Activated naive CD4-positive, alpha-beta T cell treated with anti-CD3 and anti-CD28 coated beads, Interleukin-2, amount 10 ng/mL, durations not matched to agents 7 days and 5 days (primary cell): ENCODE data around the gene GPR25.

ENCODE experiments used
- CTCF ChIA-PET: fragments of 350-600 bp; sonication (Branson Sonifier 250); formaldehyde crosslinking; loops from one replicate; lab custom pipeline; 2021; ENCODE audit warnings: antibody characterized with exemption; lab: Charles Lee
- DNase-seq: peaks from one replicate; pipeline ENCODE4 v3.0.0-alpha.2; 2020
- H3K27ac Mint-ChIP-seq: one replicate; pipeline ENCODE4 v1.8.0; 2021; ENCODE audit warnings: mild to moderate bottlenecking, moderate library complexity, mixed read lengths
- H3K27me3 Mint-ChIP-seq: one replicate; pipeline ENCODE4 v1.8.0; 2021; ENCODE audit warnings: mild to moderate bottlenecking, mixed read lengths
- H3K36me3 Mint-ChIP-seq: one replicate; pipeline ENCODE4 v1.8.0; 2021; ENCODE audit warnings: mixed read lengths
- H3K4me1 Mint-ChIP-seq: one replicate; pipeline ENCODE4 v1.8.0; 2021; ENCODE audit warnings: mixed read lengths
- H3K4me3 Mint-ChIP-seq: one replicate; pipeline ENCODE4 v1.8.0; 2021; ENCODE audit warnings: mild to moderate bottlenecking, moderate library complexity, mixed read lengths
- H3K9me3 Mint-ChIP-seq: one replicate; pipeline ENCODE4 v1.8.0; 2021; ENCODE audit warnings: mixed read lengths

GPR25 gene

DNA sequence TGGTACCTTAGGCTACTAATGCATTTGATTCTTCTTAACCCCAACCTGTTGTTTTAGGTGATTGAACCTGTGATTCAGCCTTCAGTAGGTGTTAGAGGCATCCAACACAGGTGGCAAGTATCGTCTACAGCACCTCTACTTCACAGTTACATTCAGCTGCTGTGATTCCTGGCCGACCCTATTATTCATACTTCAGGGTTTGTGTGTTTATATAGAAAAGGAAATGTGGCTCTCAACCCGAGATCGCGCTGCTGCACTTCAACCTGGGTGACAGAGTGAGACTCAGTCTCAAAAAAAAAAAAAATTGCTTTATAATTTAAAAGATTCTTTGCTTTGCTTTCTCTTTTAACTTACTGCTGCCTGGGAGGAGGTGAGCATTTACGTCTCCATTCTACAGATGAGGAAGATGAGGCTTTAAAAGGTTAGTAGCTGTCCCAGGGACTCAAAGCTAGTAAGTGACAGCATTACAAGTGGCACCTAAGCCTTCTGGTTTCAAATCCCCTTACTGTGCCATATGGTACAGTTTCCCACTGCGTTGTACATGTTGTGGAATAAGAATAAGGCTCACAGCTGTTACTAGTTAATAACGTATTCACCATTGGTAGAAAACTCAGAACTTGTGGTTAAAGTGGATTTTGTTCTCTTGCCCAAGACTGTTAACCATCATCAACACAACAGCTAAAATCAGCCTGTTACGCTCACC is 9.9 kb upstream of the GPR25 start:
- CTCF ChIA-PET, result no interaction called here
- peaks cover 22% of the 10 kb centered on the region for H3K4me1 Mint-ChIP-seq
- no peaks in the 10 kb centered on the region for H3K36me3 Mint-ChIP-seq
- H3K9me3 Mint-ChIP-seq, result no peaks in the 10 kb centered on the region
- DNase-seq, result no peak
- no peak overlapping the region for H3K27ac Mint-ChIP-seq
- peaks cover 24% of the 10 kb centered on the region for H3K27me3 Mint-ChIP-seq
- H3K4me3 Mint-ChIP-seq, result no peak overlapping the region

- CTCF ChIA-PET, result interaction anchor here (0.6 to 0.7 kb wide), 2 partner anchors 23 to 244 kb away, joined by 4 to 5 read pairs; no protein-coding TSS in a partner anchor
- no peak for DNase-seq
- no peak overlapping the region for H3K4me3 Mint-ChIP-seq
Observed at GRCh38 chr1:200866116-200866515, 6.7 kb upstream of the GPR25 start.

GRCh38 chr1:200866521-200866920 is 6.3 kb upstream of the GPR25 start:
- peaks cover 48% of the 10 kb centered on the region for H3K27me3 Mint-ChIP-seq
- no peak overlapping the region for H3K27ac Mint-ChIP-seq
- no peaks in the 10 kb centered on the region for H3K9me3 Mint-ChIP-seq
- CTCF ChIA-PET, result interaction anchor here (0.6 to 0.7 kb wide), 2 partner anchors 23 to 244 kb away, joined by 4 to 5 read pairs; no protein-coding TSS in a partner anchor
- DNase-seq, result peak; percentile 55
- H3K4me3 Mint-ChIP-seq, result no peak overlapping the region
- H3K4me1 Mint-ChIP-seq, result peaks cover 40% of the 10 kb centered on the region
- H3K36me3 Mint-ChIP-seq, result no peaks in the 10 kb centered on the region

More at GRCh38 chr1:200866116-200866515, 6.7 kb upstream of the GPR25 start:
- Mint-ChIP-seq H3K27ac (no peak overlapping the region), H3K27me3 (peaks cover 44% of the 10 kb centered on the region), H3K4me1 (peaks cover 40% of the 10 kb centered on the region), H3K9me3 (no peaks in the 10 kb centered on the region), H3K36me3 (no peaks in the 10 kb centered on the region)

DNA sequence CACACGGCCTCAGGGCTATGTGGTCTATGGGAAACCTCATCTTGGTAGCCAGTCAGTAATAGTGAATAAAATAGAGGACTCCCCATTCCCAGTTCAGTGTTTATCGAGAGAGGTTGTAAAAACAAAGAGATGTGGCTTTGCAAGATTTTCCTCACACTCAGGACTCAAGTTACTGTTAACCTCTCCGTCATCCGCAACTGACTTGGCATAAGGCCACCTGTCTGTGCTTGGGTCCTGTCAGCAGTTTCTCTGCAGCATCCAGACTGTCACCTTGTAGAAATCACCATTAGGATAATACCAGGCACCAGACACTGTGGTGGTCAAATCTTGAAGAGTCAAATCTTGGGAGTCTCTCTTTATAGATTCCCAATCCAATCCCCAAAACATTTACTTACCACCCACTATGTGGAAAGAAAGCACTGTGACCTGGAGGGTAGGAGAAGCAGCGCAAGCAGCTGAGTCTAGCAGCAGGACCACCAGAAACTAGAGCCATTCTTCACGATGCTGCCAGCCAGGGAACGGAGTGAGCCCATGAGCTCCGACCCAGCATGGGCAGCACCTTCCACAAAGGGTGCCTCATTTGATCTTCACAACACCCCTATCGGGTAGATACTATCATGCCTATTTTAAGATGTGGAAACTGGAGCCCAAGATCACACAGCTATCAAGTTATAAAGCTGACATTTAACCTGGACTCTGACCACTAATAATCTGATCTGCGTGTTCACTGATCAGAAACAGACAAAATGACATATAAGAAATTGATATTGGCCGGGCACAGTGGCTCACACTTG is 5.6 kb upstream of the GPR25 start:
- Mint-ChIP-seq H3K4me3 (no peak overlapping the region), H3K36me3 (no peaks in the 10 kb centered on the region), H3K27ac (no peak overlapping the region), H3K4me1 (peaks cover 37% of the 10 kb centered on the region), H3K27me3 (peaks cover 55% of the 10 kb centered on the region), H3K9me3 (no peaks in the 10 kb centered on the region)
- DNase-seq, result no peak
- CTCF ChIA-PET, result interaction anchor here (1.1 kb wide), 1 partner anchor 50 kb away, joined by 3 read pairs; no protein-coding TSS in a partner anchor

DNA sequence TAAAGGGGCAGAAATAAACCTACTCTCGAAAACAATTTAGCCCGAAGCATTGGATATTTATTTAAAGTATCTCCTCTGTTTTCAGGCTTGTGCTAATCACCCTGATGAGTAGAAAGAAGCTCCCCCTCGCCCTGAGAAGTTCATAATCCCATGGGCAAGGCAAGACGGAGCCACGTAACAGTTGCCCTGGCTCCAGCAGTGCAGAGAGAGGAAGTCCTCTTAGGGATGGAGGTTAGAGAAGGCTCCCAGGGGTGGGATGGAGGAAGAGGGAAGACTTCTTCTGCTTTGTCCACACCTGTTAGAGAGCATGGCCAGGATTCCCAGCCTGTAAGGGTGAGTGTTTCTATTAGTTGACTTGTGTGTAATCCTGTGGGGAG is 3.4 kb upstream of the GPR25 start:
- no peak overlapping the region for H3K27ac Mint-ChIP-seq
- peaks cover 35% of the 10 kb centered on the region for H3K4me1 Mint-ChIP-seq
- H3K36me3 Mint-ChIP-seq, result no peaks in the 10 kb centered on the region
- CTCF ChIA-PET, result no interaction called here
- H3K4me3 Mint-ChIP-seq, result no peak overlapping the region
- DNase-seq, result no peak
- H3K27me3 Mint-ChIP-seq, result peaks cover 74% of the 10 kb centered on the region
- H3K9me3 Mint-ChIP-seq, result no peaks in the 10 kb centered on the region

DNA sequence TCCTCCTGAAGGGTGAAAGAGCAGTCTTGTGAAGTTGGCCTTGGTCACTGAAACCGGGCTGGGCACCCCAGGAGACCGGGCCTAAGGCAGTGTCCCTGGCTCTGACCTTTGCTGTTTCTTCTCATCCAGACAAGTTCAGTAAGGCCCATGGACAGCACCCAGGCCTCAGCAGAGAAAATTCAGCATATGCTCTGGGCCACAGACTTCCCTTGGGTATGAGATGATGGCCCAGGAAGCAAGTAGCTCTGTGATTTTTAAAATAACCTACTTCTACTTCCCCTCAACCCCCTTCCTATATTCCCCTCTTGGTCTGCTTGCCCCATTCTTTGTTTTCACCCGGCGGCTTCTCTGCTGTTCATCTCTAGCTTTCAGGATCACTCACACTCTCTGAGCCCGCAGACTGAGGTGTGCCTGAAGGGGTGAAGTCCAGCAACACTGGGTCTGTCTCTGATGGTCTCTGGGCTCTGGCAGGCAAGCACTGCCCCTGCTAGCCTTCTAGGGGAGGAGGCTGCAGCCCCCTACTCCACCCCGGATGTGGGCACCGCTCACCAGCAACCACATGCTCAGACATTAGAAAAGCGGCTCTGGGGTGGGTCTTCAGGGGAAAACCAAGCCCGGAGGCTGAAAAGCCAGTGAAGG is 2.9 kb upstream of the GPR25 start:
- Mint-ChIP-seq H3K4me3 (no peak overlapping the region), H3K9me3 (no peaks in the 10 kb centered on the region), H3K4me1 (peaks cover 36% of the 10 kb centered on the region), H3K27ac (no peak overlapping the region), H3K27me3 (peaks cover 78% of the 10 kb centered on the region), H3K36me3 (no peaks in the 10 kb centered on the region)
- no peak for DNase-seq
- CTCF ChIA-PET, result no interaction called here

DNA sequence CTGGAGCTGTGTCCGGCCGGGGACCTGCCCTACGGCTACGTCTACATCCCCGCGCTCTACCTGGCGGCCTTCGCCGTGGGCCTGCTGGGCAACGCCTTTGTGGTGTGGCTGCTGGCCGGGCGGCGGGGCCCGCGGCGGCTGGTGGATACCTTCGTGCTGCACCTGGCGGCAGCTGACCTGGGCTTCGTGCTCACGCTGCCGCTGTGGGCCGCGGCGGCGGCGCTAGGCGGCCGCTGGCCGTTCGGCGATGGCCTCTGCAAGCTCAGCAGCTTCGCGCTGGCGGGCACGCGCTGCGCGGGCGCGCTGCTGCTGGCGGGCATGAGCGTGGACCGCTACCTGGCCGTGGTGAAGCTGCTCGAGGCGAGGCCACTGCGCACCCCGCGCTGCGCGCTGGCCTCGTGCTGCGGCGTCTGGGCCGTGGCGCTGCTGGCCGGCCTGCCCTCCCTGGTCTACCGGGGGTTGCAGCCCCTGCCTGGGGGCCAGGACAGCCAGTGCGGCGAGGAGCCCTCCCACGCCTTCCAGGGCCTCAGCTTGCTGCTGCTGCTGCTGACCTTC is 412 bp downstream of the GPR25 start:
- Mint-ChIP-seq H3K27me3 (peaks cover 83% of the 10 kb centered on the region), H3K4me3 (no peak overlapping the region), H3K9me3 (no peaks in the 10 kb centered on the region), H3K27ac (no peak overlapping the region), H3K4me1 (peaks cover 34% of the 10 kb centered on the region), H3K36me3 (no peaks in the 10 kb centered on the region)
- CTCF ChIA-PET, result interaction anchor here (0.6 kb wide), 1 partner anchor 209 kb away, joined by 3 read pairs; no protein-coding TSS in a partner anchor
- no peak for DNase-seq

GRCh38 chr1:200873671-200874397 is 1.1 kb downstream of the GPR25 start:
- no peak overlapping the region for H3K27ac Mint-ChIP-seq
- H3K9me3 Mint-ChIP-seq, result no peaks in the 10 kb centered on the region
- no peak for DNase-seq
- peaks cover 38% of the 10 kb centered on the region for H3K4me1 Mint-ChIP-seq
- H3K4me3 Mint-ChIP-seq, result no peak overlapping the region
- no peaks in the 10 kb centered on the region for H3K36me3 Mint-ChIP-seq
- CTCF ChIA-PET, result interaction anchor here (0.6 kb wide), 1 partner anchor 210 kb away, joined by 3 read pairs; no protein-coding TSS in a partner anchor
- H3K27me3 Mint-ChIP-seq, result peaks cover 86% of the 10 kb centered on the region

GRCh38 chr1:200874694-200875093 is 1.9 kb downstream of the GPR25 start:
- CTCF ChIA-PET, result no interaction called here
- H3K36me3 Mint-ChIP-seq, result no peaks in the 10 kb centered on the region
- peaks cover 34% of the 10 kb centered on the region for H3K4me1 Mint-ChIP-seq
- no peaks in the 10 kb centered on the region for H3K9me3 Mint-ChIP-seq
- peaks cover 81% of the 10 kb centered on the region for H3K27me3 Mint-ChIP-seq
- no peak overlapping the region for H3K4me3 Mint-ChIP-seq
- no peak for DNase-seq
- H3K27ac Mint-ChIP-seq, result no peak overlapping the region

DNA sequence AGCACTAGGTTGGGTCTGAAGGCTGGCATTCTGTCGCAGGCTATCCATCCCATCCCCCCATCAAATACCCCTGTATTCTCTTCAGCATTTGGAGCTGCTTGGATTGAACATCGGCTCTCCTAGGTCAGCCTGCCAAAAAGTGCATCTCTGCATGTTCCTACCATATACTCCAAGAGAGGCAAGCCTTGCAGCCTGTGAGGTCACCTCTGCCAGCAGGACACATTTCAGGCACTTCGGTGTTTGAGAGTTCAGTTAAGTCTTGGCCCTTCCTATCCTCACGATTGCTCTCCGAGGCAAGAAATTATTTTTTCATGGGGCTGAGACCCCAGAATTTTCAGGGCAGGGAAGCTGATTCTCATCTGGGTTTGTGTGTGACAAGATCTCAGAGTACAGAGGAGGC is 2.6 kb downstream of the GPR25 start:
- H3K27me3 Mint-ChIP-seq, result peaks cover 80% of the 10 kb centered on the region

GRCh38 chr1:200877010-200877409 is 4.2 kb downstream of the GPR25 start:
- H3K36me3 Mint-ChIP-seq, result no peaks in the 10 kb centered on the region
- CTCF ChIA-PET, result interaction anchor here (0.7 to 3.2 kb wide), 4 partner anchors 12 to 341 kb away, joined by 3 to 13 read pairs (median 5); no protein-coding TSS in a partner anchor
- no peak overlapping the region for H3K4me3 Mint-ChIP-seq
- peaks cover 20% of the 10 kb centered on the region for H3K4me1 Mint-ChIP-seq
- no peak overlapping the region for H3K27ac Mint-ChIP-seq
- no peak for DNase-seq
- H3K9me3 Mint-ChIP-seq, result no peaks in the 10 kb centered on the region
- peaks cover 68% of the 10 kb centered on the region for H3K27me3 Mint-ChIP-seq

More for the DNA sequence above, 2.6 kb downstream of the GPR25 start:
- Mint-ChIP-seq H3K4me3 (no peak overlapping the region), H3K9me3 (no peaks in the 10 kb centered on the region), H3K4me1 (peaks cover 26% of the 10 kb centered on the region), H3K27ac (no peak overlapping the region), H3K36me3 (no peaks in the 10 kb centered on the region)
- DNase-seq, result no peak
- CTCF ChIA-PET, result no interaction called here

DNA sequence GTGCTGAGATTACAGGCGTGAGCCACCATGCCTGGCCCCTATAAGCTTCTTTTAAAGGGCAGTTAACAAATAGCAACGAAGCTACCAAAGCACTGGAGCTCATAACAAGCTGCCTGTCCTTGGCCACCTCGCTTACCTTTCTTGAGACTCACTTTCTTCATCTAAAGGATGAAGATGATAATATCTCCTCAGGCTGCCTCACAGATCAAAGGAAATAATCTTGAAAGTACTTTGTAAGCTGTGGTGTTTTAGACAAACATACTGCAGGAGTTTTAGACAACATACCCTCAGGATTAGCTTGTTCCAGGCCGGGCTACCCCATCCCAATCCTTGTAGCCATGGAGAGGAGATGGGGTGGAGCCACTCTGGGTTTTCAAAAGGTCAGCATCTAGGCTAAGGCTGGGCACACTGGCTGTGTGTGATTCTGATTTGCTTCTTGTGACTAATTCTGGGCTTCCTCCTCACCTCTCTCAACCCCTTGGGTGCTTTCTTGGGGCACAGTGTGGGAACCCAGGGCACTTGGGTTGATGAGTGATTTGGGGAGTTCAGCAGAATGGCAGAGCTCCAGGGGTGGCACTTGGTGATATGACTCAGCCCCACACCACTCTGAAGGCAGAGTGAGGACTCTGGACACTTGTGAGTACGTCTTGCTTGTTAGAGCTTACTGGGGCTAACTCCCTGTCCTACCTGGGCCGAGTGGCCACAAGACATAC is 5.2 kb downstream of the GPR25 start:
- H3K9me3 Mint-ChIP-seq, result no peaks in the 10 kb centered on the region
- peak; percentile 37 for DNase-seq
- H3K4me3 Mint-ChIP-seq, result no peak overlapping the region
- H3K27ac Mint-ChIP-seq, result peak overlapping the region; percentile 34
- CTCF ChIA-PET, result interaction anchor here (0.6 to 3.2 kb wide), 4 partner anchors 11 to 342 kb away, joined by 3 to 13 read pairs (median 4); no protein-coding TSS in a partner anchor
- peaks cover 58% of the 10 kb centered on the region for H3K27me3 Mint-ChIP-seq
- no peaks in the 10 kb centered on the region for H3K36me3 Mint-ChIP-seq
- H3K4me1 Mint-ChIP-seq, result peaks cover 20% of the 10 kb centered on the region

DNA sequence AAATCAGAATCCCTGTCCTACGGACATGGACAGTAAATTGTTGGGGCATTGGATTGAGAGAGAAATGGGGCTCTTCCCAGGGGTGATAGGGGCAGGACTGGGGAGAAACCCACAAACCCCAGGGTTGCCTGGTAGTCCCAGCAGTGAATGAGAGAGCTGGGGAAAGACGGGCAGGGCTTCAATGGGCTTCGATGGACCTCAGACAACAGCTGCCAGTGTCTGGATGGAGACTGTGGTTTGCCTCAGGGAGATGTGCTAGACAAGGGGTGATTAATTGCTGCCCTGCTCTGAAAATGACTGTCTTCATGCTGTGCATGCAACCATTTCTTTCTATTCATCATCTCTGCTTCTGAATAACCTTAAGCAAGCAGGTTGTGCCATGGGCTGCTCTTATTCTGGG is 7.4 kb downstream of the GPR25 start:
- H3K27ac Mint-ChIP-seq, result no peak overlapping the region
- H3K36me3 Mint-ChIP-seq, result no peaks in the 10 kb centered on the region
- H3K4me3 Mint-ChIP-seq, result no peak overlapping the region
- peaks cover 38% of the 10 kb centered on the region for H3K27me3 Mint-ChIP-seq
- no peak for DNase-seq
- H3K9me3 Mint-ChIP-seq, result no peaks in the 10 kb centered on the region
- CTCF ChIA-PET, result no interaction called here
- H3K4me1 Mint-ChIP-seq, result peaks cover 17% of the 10 kb centered on the region
